ENCODE measurements around the gene MEMO1.

GRCh38 chr2:31893094-31893493 lies 117.7 kb downstream of the MEMO1 start:
- TF ChIP-seq CTCF (IDR thresholded peaks at IDR 0.05) (no peak), EZH2 (IDR thresholded peaks at IDR 0.05; ENCODE audit: borderline replicate concordance, insufficient read depth, low read depth, low read length, poor library complexity, severe bottlenecking) (no peak)
